ENCODE measurements around the gene RASA1.

DNA sequence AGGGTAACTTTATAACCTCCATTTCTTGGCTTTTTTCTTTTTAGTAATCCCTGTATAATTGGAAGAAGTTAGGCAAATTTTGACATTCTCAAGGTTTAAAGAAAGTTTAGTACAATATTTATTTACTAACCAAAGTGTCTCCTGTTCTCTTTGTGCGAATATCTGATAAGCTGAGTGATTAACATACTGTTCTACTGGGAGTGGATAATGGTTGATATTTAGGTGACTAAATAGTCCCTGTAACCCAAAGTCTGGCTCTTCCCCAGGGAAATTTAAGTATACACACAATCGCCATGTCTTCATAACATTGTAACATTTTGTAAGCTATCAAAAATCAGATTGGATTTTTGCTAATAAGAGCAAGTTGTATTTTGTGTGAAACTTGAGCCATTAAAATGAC is 105.0 kb downstream of the RASA1 start:
- TF ChIP-seq, protein P1, sequence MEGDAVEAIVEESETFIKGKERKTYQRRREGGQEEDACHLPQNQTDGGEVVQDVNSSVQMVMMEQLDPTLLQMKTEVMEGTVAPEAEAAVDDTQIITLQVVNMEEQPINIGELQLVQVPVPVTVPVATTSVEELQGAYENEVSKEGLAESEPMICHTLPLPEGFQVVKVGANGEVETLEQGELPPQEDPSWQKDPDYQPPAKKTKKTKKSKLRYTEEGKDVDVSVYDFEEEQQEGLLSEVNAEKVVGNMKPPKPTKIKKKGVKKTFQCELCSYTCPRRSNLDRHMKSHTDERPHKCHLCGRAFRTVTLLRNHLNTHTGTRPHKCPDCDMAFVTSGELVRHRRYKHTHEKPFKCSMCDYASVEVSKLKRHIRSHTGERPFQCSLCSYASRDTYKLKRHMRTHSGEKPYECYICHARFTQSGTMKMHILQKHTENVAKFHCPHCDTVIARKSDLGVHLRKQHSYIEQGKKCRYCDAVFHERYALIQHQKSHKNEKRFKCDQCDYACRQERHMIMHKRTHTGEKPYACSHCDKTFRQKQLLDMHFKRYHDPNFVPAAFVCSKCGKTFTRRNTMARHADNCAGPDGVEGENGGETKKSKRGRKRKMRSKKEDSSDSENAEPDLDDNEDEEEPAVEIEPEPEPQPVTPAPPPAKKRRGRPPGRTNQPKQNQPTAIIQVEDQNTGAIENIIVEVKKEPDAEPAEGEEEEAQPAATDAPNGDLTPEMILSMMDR (IDR thresholded peaks at IDR 0.05 in 4 of 5, conservative IDR thresholded peaks at IDR 0.05 in 1 of 5), result no peak
- no peak for TF ChIP-seq POLR2A (IDR thresholded peaks at IDR 0.05)

Data from gastrocnemius medialis (tissue), 4 donors.